GM08714 (cell line): ENCODE measurements around the gene TP53I11.
A peak's percentile ranks its signal among the peaks of the same experiment; 100 is the strongest.

Source experiments
- H3K4me3 ChIP-seq: fragments of 200-500 bp; sonication (Bioruptor generic); 2 replicates; pipeline ENCODE4 v1.5.1; 2014; ENCODE audit warnings: mild to moderate bottlenecking, low read length, inconsistent platforms
- ZNF274 ChIP-seq: IDR thresholded peaks from 2 replicates; pipeline ENCODE4 v1.6.1; 2012; ENCODE audit warnings: mild to moderate bottlenecking, low read depth, low read length

The TP53I11 gene

DNA sequence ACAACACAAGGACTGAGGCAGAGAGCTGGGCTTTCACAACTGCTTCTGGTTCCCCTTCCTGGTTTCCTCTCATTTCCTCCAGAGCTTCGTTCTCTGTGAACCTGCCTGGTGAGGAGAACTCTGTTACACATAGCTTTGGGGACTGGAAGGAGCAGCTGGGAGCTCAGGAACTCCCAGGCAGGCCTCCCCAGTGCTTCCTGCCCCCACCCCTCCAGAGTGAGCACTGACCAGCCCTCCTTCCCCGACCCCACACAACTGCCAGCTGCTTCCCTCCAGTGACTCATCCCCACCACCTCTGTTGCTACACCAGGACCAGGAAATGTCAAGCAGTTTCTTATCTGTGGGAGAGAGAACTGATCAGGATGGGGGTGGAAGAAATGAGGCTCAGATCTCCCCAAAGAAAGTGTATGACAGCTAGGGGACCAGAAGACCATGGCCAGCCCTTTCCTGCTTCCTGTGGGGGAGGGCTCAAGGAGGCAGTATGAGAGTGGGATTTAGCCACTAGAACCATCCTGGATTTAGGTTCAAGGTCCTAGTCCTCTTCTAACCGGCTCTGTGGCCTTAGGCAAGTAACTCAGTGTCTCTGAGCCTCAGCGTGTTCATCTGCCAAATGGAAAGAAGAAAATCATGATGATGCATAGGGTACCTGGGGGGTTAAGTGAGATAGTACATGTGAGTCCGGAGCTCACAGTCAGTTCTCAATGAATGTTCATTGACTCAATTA, 4.5 kb upstream of the TP53I11 start:
- no peak for TF ChIP-seq ZNF274
- no peak overlapping the region for H3K4me3 ChIP-seq

DNA sequence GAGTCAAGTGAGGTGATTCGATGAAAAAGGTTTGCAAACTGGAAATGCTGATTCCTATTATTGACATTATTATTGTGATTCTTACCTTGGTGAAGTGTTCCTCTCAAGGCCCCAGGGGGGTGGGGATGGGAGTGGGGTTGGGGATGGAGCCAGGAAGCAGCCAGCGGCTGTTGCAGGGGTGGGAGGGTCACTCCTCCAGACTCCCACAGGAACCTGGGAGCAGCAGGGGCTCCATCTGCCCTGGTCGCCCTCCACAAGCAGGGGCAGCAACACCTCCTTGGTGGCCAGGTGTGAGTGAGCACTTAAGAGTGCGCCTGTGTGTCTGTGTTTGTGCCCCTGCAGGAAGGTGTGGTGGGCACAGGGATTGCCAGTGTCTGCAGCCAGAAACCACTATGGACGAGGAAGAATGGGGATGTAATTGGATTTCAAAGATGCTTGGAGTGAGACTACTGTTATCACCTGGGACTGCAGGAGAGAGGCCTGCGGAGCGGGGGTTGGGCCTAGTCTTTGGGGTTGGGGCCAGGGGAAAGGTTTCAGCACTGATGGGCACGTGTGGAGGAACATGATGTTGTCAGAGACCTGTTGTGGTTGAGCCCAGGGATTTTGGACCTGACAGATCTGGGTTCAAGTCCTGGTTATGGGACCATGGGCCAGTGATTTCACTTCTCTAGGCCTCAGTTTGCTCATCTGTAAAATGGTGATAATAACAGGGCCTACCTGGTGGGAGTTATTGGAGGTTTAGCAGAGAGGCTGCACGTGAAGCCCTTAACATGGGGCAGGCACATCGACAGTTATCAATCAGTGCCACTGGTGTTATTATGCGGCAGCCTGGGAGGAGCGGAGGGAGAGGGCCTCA, 3.6 kb upstream of the TP53I11 start:
- TF ChIP-seq ZNF274, result no peak
- H3K4me3 ChIP-seq, result no peak overlapping the region

DNA sequence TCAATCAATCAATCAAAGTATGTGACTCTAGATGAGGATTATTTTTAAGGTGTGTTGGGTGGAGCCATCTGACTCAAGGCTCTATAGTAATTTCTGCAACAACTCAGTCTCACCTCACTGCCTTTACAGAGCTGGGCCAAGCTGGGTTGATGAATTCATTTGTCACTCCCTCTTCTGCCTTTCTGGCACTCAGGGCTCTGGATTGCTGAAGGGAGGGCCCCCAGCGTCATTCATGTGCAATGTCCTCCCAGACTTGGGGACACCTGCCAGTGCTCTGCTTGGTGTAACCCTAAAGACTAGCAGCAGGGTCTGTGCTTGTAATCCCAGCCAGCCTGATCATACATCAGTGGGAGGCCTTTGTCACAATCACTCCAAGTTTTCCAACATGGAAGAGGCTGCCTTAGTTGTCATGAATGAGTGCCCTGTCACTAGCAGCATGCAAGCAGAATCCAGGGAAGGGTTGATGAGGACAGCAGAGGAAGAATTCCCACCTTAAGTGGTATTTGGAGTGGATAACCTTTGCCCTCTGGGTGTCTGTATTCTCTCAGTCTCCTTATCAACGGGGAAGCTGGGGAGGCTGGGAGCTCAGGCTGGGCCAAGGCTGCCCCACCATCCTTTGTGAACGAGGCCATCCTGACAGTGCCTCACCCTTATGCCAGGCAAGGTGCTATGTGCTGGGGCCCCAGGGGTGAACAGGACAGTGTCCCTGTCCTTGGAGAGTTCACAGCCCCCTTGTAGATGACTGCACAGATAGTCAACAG, 2.0 kb upstream of the TP53I11 start:
- H3K4me3 ChIP-seq, result no peak overlapping the region
- no peak for TF ChIP-seq ZNF274

DNA sequence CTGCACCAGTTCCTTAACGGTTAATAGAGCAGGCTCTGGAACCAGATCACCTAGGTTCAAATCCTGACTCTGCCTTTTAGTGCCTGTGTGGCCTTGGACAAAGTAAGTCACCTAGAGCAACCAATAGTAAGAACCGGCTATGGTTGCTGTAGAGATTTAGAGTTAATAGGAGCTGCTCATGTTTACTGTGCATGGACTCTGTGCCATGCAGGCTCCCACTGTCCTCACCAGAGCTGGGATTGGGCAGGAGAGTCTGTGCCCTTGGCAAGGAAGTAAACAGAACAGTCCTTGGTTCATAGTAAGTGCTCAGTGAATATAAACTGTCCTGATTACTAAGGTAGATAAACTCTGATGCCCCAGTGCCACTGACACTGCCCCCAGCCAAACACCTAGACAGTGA, 1.4 kb upstream of the TP53I11 start:
- no peak for TF ChIP-seq ZNF274
- no peak overlapping the region for H3K4me3 ChIP-seq

DNA sequence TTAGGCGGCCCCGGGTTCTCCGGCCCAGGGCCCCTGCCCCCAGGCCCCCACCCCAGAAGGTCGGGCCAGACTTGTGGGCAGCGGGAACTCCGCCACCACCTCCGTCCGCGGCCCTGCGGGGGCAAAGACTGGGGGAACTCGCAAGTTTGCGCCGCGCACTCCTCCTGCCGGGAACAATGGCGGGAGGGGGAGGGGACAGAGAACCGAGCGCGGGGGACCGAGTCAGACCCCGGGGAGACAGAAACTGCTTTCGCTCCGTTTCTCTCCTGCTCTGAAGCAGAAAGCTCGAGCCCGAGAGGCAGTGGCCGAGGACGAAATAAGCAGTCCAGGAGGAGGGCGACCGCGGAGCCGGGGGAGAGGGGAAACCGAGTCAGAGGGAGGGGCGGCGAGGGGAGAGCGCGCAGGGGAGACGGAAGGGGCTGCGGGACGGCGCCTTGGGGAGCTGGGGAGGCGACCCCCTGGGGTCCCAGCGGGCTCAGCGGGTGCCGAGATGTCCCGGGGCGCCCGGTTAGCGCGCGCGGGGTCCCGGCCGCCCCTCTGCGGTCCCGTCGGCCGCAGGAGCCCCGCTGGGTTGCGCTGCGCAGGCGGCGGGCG, 555 bp downstream of the TP53I11 start:
- no peak for TF ChIP-seq ZNF274
- H3K4me3 ChIP-seq, result peak overlapping the region; percentile 35

DNA sequence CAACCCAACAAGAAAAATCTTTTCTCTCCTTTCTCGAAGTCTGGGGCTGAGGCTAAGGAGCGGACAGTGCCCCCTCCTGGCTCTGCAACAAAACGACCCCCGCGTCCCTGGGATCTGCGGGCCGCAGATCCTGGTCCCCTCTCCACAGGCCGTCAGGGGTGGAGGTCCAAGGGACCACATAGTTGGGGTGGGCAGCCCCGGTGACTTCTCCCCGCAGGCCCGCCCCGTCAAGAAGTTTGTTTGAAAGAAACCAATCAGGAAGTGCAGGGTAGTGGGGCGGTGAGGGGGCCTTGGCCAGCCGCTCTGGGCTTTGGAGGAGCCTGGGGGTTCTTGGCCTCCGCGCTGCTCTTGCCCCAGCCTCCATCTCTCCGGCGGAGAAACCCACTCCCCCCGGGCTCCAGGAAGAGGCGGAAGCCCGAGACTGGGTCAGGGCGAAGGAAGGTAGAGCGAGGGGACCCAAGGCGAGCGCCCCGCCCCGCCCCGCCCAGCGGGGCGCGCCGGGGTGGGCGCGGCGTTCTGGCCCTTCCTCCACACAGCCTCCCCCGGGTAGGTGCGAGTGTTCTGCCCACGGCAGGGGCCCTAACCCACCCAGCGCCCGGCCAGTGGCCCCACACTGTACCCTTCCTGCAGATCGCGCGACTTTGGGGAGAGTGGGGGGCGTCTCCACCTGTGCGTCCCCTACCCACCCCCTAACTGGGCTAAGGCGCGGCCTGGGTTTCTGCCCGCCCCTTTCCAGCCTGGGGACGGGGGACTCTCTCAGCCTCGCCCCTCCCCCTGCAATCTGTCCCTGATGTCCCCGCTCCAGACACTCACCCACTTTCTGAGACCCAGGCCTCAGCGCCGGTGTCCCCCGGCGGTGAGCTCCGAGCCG, 1.3 kb downstream of the TP53I11 start:
- no peak for TF ChIP-seq ZNF274
- H3K4me3 ChIP-seq, result no peak overlapping the region

DNA sequence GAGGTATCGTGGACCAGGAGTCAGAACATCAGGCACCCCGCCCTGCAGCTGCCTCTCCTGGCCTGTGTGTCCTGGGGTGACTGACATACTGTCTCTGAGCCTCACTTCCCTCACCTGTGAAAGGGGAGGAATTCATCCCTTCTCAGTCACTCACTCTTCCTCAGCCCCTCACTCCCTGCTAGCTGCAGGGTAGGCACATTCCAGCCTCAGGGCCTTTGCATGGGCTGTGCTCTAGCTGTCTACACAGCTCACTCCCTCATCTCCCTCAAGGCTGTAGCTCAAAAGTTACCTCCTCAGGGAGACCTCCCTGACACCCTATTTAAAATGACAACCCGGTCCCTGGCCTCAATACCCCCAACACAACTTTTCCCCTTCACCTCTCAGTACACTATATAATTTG, 2.5 kb downstream of the TP53I11 start:
- TF ChIP-seq ZNF274, result no peak
- no peak overlapping the region for H3K4me3 ChIP-seq

DNA sequence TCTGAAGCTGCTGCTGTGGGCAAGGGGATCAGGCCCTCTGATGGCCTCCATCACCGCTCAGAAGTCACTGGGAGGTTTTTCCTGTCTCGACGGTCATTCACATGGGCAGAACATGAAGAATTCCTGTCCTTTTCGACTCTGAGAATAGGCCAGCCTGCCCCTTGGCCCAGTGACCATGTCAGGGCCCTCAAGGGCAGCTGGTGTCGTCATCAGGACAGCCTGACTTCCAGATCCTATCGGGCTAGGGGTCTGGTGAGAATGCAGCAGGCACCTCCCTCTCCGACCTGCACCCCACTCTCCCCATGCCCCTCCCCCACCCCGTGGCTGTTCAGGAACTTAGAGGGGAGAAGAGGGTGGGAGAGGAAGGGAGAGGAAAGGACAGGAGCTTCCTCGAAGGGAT, 3.6 kb downstream of the TP53I11 start:
- no peak overlapping the region for H3K4me3 ChIP-seq
- TF ChIP-seq ZNF274, result no peak

DNA sequence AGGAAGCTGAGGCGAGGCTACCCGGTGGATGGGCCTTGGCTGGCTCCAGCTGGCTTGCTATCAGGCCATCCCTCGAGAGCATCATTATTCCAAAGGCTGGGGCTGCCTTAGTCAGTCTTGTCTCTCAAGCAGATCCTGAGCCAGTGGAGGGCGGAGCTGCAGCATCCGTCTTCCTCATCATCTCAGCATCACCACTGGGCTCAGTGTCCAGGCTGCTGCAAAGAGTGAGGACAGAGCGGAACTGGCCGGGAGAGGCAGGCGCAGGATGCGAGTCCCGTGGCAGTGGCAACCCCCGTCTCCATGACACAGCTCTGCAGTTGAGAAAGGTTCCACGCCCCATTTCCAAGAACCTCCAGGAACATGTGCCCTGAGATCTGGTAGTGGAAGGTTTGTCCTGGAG, 4.4 kb downstream of the TP53I11 start:
- no peak overlapping the region for H3K4me3 ChIP-seq
- no peak for TF ChIP-seq ZNF274

DNA sequence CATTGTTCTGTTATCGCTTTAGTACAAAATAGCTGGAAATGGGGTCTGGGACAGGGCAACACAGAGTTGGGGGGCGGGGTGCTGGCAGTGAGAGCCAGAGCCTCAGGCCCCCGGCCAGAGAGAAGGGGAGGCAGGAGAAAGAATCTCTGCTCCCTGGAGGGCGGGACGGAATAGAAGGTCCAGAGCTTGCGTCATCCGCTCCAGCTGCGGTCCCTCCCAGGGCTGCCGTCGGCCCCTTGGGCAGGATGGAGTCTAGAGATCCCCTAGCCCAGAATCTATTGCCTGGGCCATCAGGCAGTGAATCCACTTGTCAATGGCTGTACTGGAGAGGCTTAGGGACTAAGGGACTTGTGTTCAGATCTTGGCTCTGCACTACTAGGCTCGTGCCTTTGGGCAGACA, 5.0 kb downstream of the TP53I11 start:
- no peak overlapping the region for H3K4me3 ChIP-seq
- no peak for TF ChIP-seq ZNF274

DNA sequence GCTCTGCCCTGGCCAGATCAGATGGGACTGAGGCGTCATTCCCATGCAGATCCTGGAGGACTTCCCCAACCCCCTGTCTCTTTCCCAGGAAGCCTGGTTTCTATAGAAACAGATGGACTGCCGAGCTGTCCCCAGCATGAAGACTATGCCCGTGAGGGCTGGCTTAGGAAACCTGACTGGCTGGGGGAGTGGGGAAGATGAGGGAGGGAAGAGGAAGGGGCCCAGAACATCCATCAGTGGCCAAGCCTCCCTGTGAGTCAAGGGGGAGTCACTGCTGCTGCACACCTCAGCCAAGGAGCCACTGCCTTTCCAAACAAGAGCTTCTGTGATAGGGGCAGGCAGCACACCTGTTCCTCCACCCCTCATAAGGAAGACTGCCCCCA, 5.8 kb downstream of the TP53I11 start:
- H3K4me3 ChIP-seq, result no peak overlapping the region
- TF ChIP-seq ZNF274, result no peak

DNA sequence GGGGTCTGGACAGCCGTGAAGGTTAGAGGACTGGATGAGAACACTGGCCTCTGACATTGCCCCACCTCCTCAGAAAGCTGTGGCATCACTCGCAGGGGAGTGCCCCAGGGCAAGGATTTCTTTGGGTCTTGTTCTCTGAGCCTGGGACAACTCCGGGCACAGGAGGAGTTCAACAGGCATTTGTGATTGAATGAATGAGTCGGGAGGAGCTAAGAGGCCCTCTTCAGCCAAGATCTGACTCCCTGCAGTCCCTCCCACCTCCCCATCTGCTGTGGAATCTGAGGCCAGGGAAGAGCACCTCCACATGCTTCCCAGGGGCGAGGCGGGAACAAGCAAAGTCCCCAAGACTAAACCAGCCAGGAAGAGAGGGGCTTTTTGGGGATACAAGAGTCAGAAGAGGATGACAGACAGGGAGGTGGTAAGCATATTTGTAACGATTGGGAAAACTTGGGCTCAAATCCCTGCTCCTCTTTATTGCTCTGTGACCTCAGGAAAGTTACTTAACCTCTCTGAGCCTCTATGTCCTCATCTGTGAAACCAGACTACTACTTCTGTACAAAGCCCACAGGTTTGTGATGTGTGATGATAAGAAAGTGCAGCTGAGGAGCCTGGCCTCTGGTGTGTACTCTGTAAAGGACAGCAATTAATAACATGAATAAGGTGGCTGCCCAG, 6.4 kb downstream of the TP53I11 start:
- TF ChIP-seq ZNF274, result no peak
- no peak overlapping the region for H3K4me3 ChIP-seq

DNA sequence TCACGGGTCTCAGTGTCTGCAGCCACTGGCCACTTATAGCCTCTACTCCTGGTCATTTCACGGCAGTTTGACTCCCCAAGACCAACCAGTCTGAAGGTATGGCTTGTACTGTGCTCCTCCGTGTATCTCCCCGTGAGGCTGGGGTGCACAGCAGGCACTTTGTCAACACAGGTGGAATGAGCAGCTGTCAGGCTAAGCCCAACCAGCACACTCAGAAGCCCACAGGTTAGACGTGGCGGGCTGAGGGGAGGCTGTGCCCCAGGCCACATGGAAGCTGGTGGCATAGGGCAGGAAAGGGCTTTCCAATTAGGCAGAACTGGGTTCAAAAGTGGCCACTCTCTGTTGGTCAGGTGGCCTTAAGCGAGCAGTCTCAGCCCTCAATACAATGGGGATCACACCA, 7.0 kb downstream of the TP53I11 start:
- TF ChIP-seq ZNF274, result no peak
- H3K4me3 ChIP-seq, result no peak overlapping the region
